ENCODE data around the gene FGD2. TPM values are rescaled to one million over a fixed set of nuclear protein-coding genes. Genes with fewer than 3 reads are reported as not detected.

FGD2 gene
- total RNA-seq, 1 experiment from 2014 or later, result 0.13 TPM

GRCh38 chr6:36955671-36956445 lies 49.6 kb upstream of the FGD2 start:
- no peak overlapping the region for H2BK12ac ChIP-seq (ENCODE audit: insufficient read length, low read depth, low read length)
- no peak overlapping the region for H3K27ac ChIP-seq (ENCODE audit: insufficient read length, low read depth, low read length)
- H3K79me1 ChIP-seq (ENCODE audit: insufficient read depth, low read depth, low read length, poor library complexity, severe bottlenecking), result no peaks in the 10 kb centered on the region
- no peaks in the 10 kb centered on the region for H3K27me3 ChIP-seq (ENCODE audit: insufficient read depth, low read length)
- H4K5ac ChIP-seq (ENCODE audit: insufficient read length, low read depth, low read length), result no peak overlapping the region
- no peak overlapping the region for H2AFZ ChIP-seq (ENCODE audit: low read length)
- no peak overlapping the region for H2BK120ac ChIP-seq (ENCODE audit: low read depth, low read length, poor library complexity, severe bottlenecking)
- no peak overlapping the region for H3K9ac ChIP-seq (ENCODE audit: extremely low read depth, insufficient read length, low read length)
- no CpG with 5 or more reads among the region's 9 CpGs for WGBS (ENCODE audit: extremely low coverage, insufficient read length, low lambda C conversion rate)
- H3K9me3 Mint-ChIP-seq, result no peaks in the 10 kb centered on the region
- H3K14ac ChIP-seq (ENCODE audit: insufficient read depth, low read length), result no peak overlapping the region
- H3K4me1 Mint-ChIP-seq, result peaks cover 7 to 10% of the 10 kb centered on the region in 2 experiments; a peak in 3 of 4 replicates
- no peak overlapping the region for H3K56ac ChIP-seq (ENCODE audit: insufficient read length, low read depth, low read length)
- no peak overlapping the region for H3K4ac ChIP-seq (ENCODE audit: low read depth, low read length)
- no peaks in the 10 kb centered on the region for H4K20me1 ChIP-seq (ENCODE audit: control insufficient read depth, insufficient read depth, insufficient read length)
- no peak overlapping the region; a peak in 1 of 7 replicates for H3K27ac Mint-ChIP-seq
- H3K79me2 ChIP-seq (ENCODE audit: insufficient read depth, low read length), result no peaks in the 10 kb centered on the region
- H2BK20ac ChIP-seq (ENCODE audit: low read depth, low read length, poor library complexity, severe bottlenecking), result no peak overlapping the region
- no peak overlapping the region for H3K4me3 Mint-ChIP-seq
- no peaks in the 10 kb centered on the region for H3K9me3 ChIP-seq (ENCODE audit: control insufficient read depth, low read depth, low read length)
- H3K27me3 Mint-ChIP-seq (ENCODE audit: low read depth), result no peaks in the 10 kb centered on the region
- no peak overlapping the region for H2BK5ac ChIP-seq (ENCODE audit: insufficient read length, low read length)
- no peak overlapping the region for H4K8ac ChIP-seq (replicated peaks; ENCODE audit: insufficient read length, low read depth, low read length)
- H3K4me2 ChIP-seq (ENCODE audit: insufficient read depth, insufficient read length, low read length), result no peak overlapping the region
- no peaks in the 10 kb centered on the region for H3K4me1 ChIP-seq (ENCODE audit: insufficient read depth, low read length)
- H3T11ph ChIP-seq (ENCODE audit: low read length), result no peak overlapping the region
- H2AK5ac ChIP-seq (ENCODE audit: insufficient read length, low read length), result no peak overlapping the region
- TF ChIP-seq CTCF (conservative IDR thresholded peaks at IDR 0.05), result no peak
- no peak for DNase-seq
- no peak overlapping the region for H3K18ac ChIP-seq (ENCODE audit: insufficient read length, low read depth, low read length)
- H3K23ac ChIP-seq (ENCODE audit: insufficient read length, low read depth, low read length), result no peak overlapping the region
- H4K91ac ChIP-seq (ENCODE audit: insufficient read length, low read depth, low read length), result no peak overlapping the region
- no peak overlapping the region for H2BK15ac ChIP-seq (ENCODE audit: low read depth, low read length)
- H3K23me2 ChIP-seq (ENCODE audit: insufficient read length, low read depth, low read length, poor library complexity, severe bottlenecking), result no peaks in the 10 kb centered on the region
- H3K36me3 Mint-ChIP-seq (ENCODE audit: insufficient read depth in 1 of 3, low read depth in 3 of 3), result no peaks in the 10 kb centered on the region
